ENCODE data around the gene MTMR2.

Gene MTMR2

DNA sequence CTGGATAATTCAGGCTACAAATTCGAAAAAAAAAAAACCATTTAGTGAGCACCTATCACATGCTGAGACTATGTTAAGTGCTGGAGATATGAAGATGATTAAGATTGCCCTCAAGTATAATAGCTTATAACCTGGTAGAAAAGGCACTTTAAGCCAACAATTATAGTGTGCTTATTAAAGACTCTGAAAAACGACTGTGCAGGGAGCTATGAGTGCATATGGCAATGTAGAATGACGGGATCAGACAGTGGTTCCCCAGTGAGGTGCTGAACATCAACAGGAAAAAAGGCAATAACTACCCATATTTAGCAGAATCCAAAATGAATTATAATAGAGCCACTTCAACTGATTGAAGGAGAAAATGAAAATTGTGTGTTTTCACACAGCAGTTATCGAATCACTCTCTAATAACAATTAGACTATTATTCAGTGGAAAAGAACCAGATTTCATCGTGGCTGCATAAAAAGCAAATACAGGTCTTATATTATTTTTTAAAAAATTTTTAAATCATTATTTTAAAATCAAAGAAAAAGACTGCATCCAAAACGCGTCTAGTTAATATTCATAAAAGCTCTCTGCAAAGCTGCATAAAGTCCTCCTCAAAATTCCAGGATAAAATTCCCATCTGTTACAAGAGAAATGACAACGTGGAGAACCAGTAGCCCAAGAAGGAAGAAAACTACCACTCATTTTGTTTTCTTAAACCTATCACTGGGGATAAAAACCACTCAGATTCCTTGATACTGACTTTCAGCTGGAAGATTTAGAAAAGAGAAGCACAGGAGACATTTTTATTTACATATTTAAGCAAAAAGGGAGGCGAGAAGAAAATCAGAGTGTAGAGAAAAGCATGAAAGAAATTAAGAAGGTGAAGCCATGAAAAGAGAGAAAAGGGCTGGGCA, 1.1 kb downstream of the MTMR2 start:
- TF ChIP-seq OSR1 (CRISPR knock-in tag; IDR thresholded peaks at IDR 0.05), result no peak
- TF ChIP-seq RARB (CRISPR knock-in tag; IDR thresholded peaks at IDR 0.05), result no peak
- TF ChIP-seq, protein P1, sequence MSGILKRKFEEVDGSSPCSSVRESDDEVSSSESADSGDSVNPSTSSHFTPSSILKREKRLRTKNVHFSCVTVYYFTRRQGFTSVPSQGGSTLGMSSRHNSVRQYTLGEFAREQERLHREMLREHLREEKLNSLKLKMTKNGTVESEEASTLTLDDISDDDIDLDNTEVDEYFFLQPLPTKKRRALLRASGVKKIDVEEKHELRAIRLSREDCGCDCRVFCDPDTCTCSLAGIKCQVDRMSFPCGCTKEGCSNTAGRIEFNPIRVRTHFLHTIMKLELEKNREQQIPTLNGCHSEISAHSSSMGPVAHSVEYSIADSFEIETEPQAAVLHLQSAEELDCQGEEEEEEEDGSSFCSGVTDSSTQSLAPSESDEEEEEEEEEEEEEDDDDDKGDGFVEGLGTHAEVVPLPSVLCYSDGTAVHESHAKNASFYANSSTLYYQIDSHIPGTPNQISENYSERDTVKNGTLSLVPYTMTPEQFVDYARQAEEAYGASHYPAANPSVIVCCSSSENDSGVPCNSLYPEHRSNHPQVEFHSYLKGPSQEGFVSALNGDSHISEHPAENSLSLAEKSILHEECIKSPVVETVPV (CRISPR knock-in tag; IDR thresholded peaks at IDR 0.05), result no peak
- ATAC-seq, result no peak

DNA sequence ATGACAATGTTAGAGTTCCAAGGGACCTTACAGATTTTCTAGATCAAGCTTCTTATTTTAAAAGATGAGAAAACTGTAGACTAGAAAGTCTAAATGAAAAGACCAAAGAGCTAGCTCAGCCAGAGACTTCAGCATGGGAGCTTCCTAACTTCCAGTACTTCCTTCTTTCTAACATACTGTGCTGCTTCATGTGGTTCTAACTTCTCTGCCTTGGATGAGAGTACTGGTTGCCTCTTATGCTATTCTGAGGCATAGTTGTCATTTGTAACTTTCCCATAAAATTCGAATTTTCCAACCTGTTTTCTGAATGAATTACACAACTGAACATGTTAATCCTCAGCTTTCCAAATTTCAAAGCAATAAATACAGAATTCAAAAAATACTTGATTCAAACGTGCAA, 1.8 kb downstream of the MTMR2 start:
- TF ChIP-seq ZNF565 (CRISPR knock-in tag; conservative IDR thresholded peaks at IDR 0.05; ENCODE audit: low read depth) (no peak), ZNF8 (CRISPR knock-in tag; IDR thresholded peaks at IDR 0.05) (no peak), ZNF70 (CRISPR knock-in tag; IDR thresholded peaks at IDR 0.05) (no peak), PPARA (CRISPR knock-in tag; IDR thresholded peaks at IDR 0.05; ENCODE audit: borderline replicate concordance) (no peak), OSR1 (CRISPR knock-in tag; IDR thresholded peaks at IDR 0.05) (no peak), RARB (CRISPR knock-in tag; IDR thresholded peaks at IDR 0.05) (no peak), GLIS3 (CRISPR knock-in tag; IDR thresholded peaks at IDR 0.05) (no peak), ESRRG (CRISPR knock-in tag; IDR thresholded peaks at IDR 0.05) (no peak), TOX (CRISPR knock-in tag; IDR thresholded peaks at IDR 0.05; ENCODE audit: borderline replicate concordance) (no peak), ZFP3 (CRISPR knock-in tag; IDR thresholded peaks at IDR 0.05) (no peak)
- TF ChIP-seq, protein P1 (CRISPR knock-in tag; IDR thresholded peaks at IDR 0.05), result no peak
- TF ChIP-seq, protein P2, sequence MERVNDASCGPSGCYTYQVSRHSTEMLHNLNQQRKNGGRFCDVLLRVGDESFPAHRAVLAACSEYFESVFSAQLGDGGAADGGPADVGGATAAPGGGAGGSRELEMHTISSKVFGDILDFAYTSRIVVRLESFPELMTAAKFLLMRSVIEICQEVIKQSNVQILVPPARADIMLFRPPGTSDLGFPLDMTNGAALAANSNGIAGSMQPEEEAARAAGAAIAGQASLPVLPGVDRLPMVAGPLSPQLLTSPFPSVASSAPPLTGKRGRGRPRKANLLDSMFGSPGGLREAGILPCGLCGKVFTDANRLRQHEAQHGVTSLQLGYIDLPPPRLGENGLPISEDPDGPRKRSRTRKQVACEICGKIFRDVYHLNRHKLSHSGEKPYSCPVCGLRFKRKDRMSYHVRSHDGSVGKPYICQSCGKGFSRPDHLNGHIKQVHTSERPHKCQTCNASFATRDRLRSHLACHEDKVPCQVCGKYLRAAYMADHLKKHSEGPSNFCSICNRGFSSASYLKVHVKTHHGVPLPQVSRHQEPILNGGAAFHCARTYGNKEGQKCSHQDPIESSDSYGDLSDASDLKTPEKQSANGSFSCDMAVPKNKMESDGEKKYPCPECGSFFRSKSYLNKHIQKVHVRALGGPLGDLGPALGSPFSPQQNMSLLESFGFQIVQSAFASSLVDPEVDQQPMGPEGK (CRISPR knock-in tag; IDR thresholded peaks at IDR 0.05; ENCODE audit: borderline replicate concordance), result no peak
- TF ChIP-seq, protein P3, sequence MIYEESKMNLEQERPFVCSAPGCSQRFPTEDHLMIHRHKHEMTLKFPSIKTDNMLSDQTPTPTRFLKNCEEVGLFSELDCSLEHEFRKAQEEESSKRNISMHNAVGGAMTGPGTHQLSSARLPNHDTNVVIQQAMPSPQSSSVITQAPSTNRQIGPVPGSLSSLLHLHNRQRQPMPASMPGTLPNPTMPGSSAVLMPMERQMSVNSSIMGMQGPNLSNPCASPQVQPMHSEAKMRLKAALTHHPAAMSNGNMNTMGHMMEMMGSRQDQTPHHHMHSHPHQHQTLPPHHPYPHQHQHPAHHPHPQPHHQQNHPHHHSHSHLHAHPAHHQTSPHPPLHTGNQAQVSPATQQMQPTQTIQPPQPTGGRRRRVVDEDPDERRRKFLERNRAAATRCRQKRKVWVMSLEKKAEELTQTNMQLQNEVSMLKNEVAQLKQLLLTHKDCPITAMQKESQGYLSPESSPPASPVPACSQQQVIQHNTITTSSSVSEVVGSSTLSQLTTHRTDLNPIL (CRISPR knock-in tag; IDR thresholded peaks at IDR 0.05; ENCODE audit: low read depth), result no peak
- no peak for ATAC-seq

DNA sequence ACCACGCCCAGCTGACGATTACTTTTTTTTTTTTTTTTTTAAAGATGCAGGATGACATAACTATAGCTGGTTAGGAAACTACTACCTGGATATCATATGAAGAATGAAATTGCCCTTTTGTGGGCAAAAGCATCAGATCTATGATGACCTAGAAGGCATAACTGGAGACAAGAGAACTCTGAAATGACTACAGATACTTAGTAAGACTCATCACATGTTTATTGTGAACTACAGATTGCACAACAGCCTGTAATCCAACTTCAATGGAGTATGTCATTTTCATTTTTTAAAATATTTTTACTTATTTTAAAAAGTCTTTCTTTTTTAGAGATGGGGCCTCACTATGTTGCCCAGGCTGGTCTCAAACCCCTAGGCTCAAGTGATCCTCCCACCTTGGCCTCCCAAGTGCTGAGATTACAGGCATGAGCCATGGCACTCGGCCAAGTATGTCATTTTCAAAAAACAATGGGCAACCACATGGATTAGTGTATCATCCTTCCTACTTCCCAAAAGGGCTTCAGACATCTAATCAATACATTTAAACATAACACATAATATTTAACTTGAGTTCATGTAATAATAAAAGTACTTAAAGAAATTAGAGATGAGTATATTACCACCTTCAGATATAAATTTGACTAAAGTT, 3.3 kb downstream of the MTMR2 start:
- TF ChIP-seq OSR1 (CRISPR knock-in tag; IDR thresholded peaks at IDR 0.05) (no peak), ZC3H10 (CRISPR knock-in tag; IDR thresholded peaks at IDR 0.05) (no peak), ZNF8 (CRISPR knock-in tag; IDR thresholded peaks at IDR 0.05) (no peak), PPARA (CRISPR knock-in tag; IDR thresholded peaks at IDR 0.05; ENCODE audit: borderline replicate concordance) (no peak), RARB (CRISPR knock-in tag; IDR thresholded peaks at IDR 0.05) (no peak), ISL1 (CRISPR knock-in tag; IDR thresholded peaks at IDR 0.05) (no peak), ZFP3 (CRISPR knock-in tag; IDR thresholded peaks at IDR 0.05) (no peak), GLIS3 (CRISPR knock-in tag; IDR thresholded peaks at IDR 0.05) (no peak), TCF4 (CRISPR knock-in tag; IDR thresholded peaks at IDR 0.05; ENCODE audit: borderline replicate concordance) (no peak), ZNF565 (CRISPR knock-in tag; conservative IDR thresholded peaks at IDR 0.05; ENCODE audit: low read depth) (no peak)
- TF ChIP-seq, protein P4, sequence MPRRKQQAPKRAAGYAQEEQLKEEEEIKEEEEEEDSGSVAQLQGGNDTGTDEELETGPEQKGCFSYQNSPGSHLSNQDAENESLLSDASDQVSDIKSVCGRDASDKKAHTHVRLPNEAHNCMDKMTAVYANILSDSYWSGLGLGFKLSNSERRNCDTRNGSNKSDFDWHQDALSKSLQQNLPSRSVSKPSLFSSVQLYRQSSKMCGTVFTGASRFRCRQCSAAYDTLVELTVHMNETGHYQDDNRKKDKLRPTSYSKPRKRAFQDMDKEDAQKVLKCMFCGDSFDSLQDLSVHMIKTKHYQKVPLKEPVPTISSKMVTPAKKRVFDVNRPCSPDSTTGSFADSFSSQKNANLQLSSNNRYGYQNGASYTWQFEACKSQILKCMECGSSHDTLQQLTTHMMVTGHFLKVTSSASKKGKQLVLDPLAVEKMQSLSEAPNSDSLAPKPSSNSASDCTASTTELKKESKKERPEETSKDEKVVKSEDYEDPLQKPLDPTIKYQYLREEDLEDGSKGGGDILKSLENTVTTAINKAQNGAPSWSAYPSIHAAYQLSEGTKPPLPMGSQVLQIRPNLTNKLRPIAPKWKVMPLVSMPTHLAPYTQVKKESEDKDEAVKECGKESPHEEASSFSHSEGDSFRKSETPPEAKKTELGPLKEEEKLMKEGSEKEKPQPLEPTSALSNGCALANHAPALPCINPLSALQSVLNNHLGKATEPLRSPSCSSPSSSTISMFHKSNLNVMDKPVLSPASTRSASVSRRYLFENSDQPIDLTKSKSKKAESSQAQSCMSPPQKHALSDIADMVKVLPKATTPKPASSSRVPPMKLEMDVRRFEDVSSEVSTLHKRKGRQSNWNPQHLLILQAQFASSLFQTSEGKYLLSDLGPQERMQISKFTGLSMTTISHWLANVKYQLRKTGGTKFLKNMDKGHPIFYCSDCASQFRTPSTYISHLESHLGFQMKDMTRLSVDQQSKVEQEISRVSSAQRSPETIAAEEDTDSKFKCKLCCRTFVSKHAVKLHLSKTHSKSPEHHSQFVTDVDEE (CRISPR knock-in tag; IDR thresholded peaks at IDR 0.05), result no peak
- TF ChIP-seq, protein P3 (CRISPR knock-in tag; IDR thresholded peaks at IDR 0.05; ENCODE audit: low read depth), result no peak
- ATAC-seq, result no peak
